ENCODE measurements around the gene SPDYE17.
"Not testable (repeated sequence)": the region's sequence is repeated elsewhere in the genome, so short reads cannot be mapped to it uniquely, and the experiment has no call there.

The SPDYE17 gene

DNA sequence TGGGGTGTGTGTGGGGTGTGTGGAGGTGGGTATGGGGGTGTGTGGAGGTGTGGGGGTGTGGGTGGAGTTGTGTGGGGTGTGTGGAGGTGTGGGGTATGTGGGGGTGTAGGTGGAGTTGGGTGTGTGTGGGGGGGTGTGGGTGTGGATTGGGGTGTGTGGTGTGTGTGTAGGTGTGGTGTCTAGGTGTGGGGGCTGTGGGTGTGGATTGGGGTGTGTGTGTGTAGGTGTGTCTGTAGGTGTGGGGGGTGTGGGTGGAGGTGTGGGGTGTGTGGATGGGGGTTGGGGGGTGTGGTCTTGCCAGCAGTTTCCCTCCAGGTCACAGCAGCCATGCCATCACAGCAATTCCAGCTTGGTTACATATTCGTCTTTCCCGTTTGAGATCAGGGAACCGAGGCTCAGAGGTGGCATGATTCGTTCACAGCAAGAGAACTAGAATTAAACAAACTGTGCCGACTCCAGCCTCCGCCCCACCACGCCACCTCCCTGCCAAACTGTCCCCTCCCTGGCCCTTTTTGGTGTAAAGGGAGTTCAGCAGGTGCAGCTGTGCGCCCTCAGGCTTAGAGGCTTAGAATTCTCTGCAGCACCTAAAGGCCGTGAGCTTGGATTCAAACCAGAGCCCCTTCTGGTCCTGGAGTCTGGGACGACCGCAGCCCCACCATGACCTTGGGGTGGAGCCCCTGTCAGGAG lies 33.3 kb downstream of the SPDYE17 start:
- DNase-seq (ENCODE audit: low read depth, low spot score): not testable (repeated sequence)

DNA sequence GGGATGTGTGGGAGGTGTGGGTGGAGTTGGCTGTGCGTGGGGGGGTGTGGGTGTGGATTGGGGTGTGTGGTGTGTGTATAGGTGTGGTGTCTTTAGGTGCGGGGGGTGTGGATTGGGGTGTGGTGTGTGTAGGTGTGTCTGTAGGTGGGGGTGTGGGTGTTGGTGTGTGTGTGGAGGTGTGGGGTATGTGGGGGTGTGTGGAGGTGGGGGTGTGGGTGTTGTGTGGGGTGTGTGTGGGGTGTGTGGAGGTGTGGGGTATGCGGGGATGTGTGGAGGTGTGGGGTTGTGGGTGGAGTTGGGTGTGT lies 33.9 kb downstream of the SPDYE17 start:
- DNase-seq (ENCODE audit: low read depth, low spot score): no peak

DNA sequence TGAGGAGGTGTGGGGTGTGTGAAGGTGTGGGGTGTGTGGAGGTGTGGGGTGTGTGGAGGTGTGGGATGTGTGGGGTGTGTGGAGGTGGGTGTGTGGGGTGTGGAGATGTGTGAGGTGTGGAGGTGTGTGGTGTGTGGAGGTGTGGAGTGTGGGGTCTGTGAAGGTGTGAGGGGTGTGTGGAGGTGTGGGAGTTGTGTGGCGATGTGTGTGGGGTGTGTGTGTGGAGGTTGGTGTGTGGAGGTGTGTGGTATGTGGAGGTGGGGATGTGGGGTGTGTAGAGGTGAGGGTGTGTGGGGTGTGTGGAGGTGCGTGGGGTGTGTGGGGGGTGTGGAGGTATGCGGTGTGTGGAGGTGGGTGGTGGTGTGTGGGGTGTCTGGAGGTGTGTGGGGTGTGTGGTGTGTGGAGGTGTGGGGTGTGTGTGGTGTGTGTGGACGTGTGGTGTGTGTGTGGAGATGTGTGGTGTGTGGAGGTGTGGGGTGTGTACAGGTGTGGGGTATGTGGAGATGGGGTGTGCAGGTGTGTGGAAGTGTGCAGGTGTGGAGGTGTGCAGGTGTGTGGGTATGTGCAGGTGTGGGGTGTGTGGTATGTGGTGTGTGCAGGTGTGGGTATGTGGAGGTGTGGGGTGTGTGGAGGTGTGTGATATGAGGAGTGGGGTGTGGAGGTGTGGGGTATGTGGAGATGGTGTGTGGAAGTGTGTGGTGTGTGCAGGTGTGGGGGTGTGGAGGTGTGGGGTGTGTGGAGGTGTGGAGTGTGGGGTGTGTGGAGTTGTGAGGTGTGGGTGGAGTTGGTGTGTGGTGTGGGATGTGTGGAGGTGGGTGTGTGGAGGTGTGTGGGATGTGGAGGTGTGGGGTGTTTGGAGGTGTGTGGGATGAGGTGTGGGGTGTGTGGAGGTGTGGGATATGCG lies 34.5 kb downstream of the SPDYE17 start:
- DNase-seq (ENCODE audit: low read depth, low spot score): no peak

DNA sequence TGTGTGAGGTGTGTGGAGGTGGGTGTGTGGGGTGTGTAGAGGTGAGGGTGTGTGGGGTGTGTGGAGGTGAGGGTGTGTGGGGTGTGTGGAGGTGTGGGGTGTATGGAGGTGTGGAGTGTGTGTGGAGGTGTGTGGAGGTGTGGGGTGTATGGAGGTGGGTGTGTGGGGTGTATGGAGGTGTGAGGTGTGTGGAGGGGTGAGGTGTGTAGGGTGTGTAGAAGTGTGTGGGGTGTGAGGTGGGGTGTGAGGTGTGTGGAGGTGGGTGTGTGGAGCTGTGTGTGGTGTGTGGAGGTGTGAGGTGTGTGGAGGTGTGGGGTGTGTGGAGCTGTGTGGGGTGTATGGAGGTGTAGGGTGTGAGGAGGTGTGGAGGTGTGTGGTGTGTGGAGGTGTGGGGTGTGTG lies 35.2 kb downstream of the SPDYE17 start:
- not testable (repeated sequence) for DNase-seq (ENCODE audit: low read depth, low spot score)

DNA sequence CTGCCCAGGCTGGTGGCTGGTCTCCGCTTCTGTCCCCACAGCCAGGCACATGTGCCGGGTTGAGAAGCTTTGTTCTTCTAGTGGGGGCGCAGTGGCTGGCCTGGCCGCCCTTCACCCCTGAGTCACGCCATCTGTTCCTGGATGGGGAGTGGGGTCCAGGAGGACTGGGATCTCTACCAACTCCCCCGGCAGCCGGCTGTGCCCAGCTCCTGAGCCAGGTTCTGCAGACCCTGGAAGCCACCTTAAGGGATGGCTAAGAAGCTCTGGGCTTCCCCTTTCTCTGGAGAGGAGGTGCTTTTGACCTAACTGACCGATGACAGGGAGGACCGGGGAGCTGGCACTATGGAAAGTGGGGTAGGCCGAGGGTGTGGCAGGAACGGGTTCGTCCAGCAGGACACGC lies 37.9 kb downstream of the SPDYE17 start:
- not testable (repeated sequence) for DNase-seq (ENCODE audit: low read depth, low spot score)

DNA sequence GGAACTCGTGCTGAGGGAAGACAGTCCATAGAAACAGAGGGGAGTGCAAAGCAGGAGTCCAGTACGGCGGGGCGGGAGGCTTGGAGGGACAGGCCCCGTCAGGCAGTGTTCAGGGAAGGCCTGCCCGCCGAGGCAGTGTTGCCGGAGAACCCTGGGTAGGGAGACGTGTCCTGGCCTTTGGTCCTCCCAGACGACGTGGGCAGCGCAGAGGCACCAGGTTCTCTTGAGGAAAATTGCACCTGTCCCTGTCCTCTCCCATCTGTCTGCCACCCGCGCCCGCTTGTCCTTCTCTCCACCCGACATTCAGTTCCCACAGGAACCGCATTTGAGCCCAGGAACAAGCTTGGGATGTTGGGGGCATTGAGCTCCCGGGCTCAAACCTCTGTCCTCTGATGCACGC lies 38.3 kb downstream of the SPDYE17 start:
- not testable (repeated sequence) for DNase-seq (ENCODE audit: low read depth, low spot score)

DNA sequence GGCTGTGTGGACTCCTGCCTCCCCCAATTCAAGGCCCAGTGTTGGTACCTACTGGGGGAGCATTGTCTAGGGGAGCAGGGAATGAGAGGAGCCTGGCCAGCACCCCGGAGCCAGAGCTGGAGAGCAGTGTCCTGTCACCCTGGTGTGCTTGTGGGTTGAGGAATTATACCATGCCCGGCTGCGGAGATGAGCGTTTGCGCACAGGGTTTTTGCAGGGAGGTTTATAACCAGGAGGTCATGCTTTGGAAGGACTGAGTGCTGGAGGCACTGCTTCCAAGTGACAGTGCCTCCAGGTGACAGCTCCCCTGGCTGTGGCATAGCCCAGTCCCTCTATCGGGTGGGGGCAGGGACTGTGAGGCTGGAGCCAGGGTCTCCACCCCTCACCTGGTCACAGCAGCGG lies 39.3 kb downstream of the SPDYE17 start:
- not testable (repeated sequence) for DNase-seq (ENCODE audit: low read depth, low spot score)

DNA sequence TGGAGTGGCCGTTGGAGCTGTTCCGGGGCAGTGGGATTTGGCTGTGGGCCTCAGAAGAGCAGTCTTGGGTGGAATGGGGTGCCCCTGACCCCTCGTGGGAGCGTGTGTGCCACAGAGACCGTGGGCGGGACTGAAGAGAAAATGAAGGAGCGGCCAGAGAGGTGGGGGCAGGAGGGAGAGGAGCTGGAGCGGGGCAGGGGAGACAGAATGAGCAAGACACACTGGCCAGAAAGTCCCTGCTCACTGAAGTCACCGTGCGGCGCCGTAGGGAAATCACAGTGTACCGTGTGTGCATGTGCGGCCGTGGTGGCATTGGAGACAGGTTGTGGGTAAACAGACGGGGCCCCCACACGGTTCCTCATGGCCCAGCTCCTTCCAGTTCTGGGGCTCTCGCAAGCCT lies 40.0 kb downstream of the SPDYE17 start:
- not testable (repeated sequence) for DNase-seq (ENCODE audit: low read depth, low spot score)

DNA sequence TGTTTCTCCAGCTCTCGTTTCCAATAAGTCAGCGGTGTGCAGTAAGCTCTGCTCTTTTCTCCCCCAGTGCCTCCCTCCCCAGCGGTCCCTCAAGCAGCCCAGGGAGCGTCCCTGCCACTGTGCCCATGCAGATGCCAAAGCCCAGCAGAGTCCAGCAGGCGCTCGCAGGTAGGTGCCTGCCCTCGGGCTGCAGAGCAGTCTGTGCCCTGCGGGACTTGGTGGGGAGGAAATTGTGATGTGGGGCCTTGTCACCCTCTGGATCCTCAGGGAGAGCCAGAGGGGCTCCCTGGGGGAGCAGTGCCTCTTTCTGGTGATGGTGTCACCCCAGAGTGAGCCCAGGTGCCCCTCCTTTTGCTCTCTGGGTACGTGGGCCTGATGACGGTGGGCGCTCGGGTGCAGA lies 42.0 kb downstream of the SPDYE17 start:
- DNase-seq (ENCODE audit: low read depth, low spot score): not testable (repeated sequence)

DNA sequence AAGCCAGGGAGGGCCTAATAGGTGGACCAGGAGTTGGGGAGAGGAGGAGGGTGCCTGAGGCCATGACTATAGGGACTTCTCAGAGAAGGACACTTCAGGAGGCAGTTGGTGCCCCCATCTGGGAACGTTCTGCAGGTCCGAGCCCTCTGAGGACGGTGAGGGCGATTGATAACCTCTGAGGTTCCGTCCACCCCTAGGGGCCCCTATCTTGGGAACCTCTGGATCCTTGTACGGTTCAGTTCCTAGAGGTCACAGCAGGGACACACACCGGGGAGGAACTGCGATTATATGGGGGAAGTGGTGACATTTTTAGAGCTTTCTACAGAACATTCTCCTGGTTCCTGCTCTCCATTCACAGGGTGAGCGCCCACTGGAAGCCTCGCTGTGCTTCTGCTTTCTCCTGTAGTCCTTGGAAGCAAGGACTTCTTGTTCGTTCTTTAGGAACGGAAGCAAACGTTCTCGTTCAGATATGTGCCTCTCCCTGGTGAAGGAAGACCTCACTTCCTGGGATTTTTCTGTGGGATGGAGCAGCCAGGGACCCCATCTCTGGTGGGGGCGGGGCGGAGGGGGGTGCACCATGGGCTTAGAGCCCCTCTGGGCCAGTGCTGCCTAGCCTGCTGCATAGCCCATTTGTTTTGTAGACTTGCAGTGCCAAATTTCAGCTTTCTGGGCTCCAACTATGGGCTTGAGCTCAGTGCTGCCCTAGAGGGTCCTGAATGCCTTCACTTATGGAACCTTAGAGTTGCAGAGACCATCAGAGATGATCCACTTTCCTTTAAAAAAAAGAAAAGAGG lies 46.0 kb downstream of the SPDYE17 start:
- DNase-seq (ENCODE audit: low read depth, low spot score): not testable (repeated sequence)

DNA sequence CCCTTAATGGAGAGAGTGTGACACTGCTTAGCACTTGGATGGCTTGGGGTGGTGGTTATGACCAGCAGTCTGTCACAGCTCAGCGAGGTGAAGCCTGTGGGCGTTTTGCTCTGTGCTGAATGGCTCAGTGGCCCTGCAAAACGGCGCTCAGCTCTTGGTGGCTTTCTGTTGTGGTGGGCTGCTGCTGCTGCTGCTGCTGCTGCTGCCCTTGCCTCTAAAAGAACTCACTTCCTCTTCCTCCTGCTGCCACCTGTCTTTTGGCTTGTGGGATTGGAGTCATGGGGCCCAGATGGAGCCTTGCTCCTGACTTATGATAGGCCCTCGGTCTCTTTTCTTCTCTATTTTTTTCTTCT lies 47.4 kb downstream of the SPDYE17 start:
- not testable (repeated sequence) for DNase-seq (ENCODE audit: low read depth, low spot score)

DNA sequence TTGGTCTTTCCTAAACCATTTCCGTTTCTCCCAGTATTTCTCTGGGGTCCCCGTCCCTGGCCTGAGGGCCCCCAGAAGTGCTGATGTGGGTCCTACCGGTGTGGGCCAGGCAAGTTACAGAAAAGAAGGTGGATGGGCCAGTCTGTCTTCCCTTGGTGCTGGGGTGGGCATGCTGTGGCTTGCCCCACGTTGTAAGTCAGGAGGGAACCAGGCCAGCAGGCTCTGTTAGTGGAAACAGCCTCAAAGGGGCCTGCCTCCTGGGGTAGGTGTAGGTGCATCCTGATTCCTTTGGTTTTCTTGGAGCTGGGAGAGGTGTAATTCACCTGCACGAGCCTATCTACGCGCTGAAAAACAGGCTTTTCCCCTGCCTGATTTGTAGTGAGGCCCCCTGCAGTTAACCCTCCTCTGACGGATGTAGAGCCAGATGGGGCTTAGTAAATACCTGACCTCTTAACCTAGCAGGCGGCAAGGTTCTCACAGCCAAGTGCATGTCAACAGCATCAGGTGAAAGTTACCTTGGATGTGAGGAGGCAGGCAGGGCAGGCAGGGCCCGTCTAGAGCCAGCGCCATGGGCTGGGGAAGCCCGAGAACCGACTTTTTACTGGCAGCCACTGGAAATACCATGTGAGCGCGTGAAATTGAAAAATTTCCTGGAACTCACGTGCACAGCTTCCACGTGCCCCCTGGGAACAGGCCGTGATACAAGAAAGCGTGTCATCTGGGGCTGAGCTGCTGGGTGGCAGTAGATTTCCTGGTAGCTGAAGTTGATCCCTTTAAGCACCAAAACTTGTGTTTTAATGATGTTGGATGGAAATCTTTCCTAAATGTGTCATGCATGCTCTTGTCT lies 48.0 kb downstream of the SPDYE17 start:
- not testable (repeated sequence) for DNase-seq (ENCODE audit: low read depth, low spot score)

DNA sequence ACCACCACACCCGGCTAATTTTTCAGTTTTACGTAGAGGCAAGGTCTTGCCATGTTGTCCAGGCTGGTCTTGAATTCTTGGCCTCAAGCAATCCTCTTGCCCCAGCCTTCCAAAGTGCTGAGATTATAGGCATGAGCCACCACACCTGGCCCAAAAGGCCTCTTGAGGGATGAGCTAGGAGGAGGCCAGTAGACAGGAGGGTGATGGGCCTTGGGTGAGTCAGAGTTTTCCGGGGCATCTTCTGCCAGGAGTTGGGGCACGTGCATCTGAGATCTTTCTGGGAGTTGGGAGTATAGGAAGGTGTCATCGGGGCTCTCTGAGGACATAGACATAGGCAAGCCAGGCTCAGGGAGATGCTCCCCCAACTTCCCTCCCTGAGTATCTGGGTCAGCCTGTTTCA lies 48.8 kb downstream of the SPDYE17 start:
- DNase-seq (ENCODE audit: low read depth, low spot score): not testable (repeated sequence)

DNA sequence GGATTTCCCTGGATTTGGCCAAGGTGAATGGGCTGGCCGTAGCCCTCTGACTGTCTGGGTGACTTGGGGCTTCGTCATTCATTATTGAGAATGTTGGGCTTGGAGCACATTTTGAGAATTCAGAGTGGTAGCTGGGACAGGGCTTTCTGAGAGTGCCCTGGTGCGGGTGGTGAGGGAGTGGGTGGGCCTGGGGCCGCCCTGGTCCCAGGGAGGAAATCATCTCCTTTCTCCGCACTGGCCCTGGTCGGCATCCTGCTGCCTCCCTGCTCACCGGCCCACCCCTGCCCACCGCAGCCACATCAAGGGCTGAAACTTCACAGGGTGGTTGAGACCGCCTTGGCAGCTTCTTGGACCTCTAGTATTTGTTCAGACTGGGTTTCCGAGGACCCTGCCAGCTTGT lies 49.7 kb downstream of the SPDYE17 start:
- not testable (repeated sequence) for DNase-seq (ENCODE audit: low read depth, low spot score)

DNA sequence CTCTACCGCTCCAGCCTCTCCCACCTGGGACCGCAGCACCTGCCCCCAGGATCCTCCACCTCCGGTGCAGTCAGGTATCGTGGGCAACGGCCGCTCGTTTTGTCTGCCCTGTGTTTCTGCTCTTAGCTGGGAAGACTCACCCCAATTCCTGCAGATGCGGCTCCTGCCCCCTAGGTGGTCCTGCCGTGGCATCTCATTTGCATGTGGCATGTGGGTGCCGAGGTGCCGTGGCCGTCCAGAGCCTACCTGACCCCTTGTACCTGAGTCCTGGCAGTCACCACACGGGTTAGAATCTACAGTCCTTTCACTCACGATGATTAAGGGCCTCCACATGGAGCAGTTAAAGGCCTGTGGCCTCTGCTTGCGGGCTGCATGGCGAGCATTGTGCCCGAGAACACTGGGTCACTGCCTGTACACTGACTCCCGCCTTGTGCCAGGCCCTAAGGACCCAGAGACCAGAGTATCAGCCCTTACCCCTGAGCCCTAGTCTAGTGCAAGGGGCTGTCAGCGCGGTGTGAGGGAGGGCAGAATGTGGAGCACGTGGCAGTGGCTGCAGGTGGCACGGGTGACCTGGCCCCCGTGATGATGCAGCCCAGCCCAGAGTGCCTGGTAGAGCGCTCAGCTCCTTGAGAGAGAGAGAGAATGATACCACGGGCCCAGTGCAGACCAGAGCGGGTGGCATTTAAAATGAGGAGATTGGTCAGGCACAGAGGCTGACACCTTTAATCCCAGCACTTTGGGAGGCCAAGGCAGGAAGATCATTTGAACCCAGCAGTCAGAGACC lies 50.8 kb downstream of the SPDYE17 start:
- DNase-seq (ENCODE audit: low read depth, low spot score): not testable (repeated sequence)

DNA sequence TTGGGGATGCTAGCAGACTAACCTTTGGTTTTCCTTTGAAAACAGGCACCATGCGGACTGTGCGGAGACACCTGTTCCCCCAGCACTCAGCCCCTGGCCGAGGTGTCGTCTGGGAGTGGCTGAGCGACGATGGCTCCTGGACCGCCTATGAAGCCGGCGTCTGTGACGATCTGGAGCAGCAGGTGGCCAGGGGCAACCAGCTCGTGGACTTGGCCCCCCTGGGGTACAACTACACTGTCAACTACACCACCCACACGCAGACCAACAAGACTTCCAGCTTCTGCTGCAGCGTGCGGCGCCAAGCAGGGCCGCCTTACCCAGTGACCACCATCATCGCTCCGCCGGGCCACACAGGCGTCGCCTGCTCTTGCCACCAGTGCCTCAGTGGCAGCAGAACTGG lies 51.6 kb downstream of the SPDYE17 start:
- not testable (repeated sequence) for DNase-seq (ENCODE audit: low read depth, low spot score)

DNA sequence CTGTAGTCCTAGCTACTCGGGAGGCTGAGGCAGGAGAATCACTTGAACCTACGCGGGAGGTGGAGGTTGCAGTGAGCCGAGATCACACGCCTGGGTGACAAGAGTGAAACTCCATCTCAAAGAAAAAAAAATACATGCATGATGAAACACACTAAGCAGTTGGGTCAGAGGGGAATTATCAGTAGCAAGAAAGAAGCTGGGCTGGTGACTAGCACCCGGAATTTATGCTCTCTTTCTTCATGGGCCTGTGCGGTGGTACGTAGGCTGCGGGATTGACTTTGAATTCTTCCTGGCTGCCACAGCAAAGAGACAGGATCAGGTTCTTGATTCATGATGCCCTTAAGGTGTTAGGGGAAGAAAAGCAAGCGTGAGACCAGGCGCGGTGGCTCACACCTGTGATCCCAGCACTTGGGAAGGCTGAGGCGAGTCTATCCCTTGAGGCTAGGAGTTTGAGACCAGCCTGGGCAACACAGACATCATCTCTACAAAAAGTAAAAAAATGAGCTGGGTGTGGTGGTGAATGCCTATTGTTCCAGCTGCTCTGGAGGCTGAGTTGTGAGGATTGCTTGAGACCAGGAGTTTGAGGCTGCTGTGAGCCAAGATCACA lies 54.3 kb downstream of the SPDYE17 start:
- DNase-seq (ENCODE audit: low read depth, low spot score): not testable (repeated sequence)

DNA sequence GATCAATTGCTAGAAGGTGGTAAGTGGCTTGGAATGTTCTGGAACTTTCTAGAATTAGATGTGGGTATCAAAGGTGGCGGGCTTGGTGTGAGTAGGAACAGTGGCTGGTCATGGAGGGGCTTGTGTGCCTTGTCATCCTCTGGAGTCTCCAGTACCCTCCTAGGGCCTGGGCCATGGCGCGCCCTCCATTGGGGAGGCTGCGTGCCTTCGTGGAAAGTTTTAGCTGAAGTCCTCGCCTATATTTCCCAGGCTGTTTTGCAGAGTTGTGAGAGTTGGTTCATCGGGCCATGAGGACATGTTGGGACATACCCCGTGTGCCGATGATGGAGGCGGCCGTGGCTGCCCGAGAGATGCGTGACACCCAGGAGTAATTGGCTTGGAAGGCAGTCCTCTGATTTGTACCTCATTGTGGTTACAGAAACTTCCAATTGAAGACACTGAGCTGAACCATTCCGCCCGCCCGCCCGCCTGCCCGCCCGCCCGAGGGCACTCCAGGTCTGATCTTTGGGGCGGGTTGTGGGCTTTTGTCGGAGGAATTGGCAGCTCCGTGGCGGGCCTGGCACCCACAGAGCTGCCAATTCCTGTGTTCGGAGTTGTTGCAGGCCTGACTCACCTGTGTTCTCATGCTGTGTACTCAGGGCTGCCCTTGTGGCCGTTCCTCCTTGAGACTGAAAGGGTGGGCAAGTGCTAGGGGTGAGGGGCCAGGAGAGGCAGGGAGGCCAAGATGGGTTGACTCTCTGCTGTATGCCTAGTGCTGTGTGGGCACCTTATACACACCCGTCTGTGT lies 57.2 kb downstream of the SPDYE17 start:
- DNase-seq (ENCODE audit: low read depth, low spot score): not testable (repeated sequence)

DNA sequence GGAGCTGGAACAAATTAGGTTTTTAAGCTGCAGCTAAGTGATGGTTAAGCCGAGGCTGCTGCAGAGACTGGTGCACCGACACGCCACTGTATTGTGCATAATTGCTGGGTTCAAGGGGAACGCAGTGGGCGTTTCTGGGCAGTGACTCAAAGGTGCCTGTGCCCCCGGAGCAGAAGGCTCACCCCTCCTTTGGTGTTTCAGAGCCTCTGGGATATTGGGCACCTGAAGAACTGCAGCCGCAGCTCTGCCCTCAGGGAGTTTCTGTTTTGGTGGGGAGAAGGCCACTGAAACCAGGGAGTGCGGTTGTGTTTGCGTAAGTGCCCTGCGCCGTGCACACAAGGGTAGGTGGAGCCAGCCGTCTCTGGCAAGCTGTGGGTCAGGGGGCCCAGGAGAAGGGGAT lies 57.8 kb downstream of the SPDYE17 start:
- DNase-seq (ENCODE audit: low read depth, low spot score): not testable (repeated sequence)
